ENCODE data around the gene HEY2. TPM values are rescaled to one million over a fixed set of nuclear protein-coding genes. Genes with fewer than 3 reads are reported as not detected.

HEY2 gene
- total and polyA plus RNA-seq, 10 of the 15 experiments (the other 5 are each of a cell fraction or from before 2014, with no cell fraction given) = 0.01 to 0.32 (median 0.08) TPM; not detected in 4

GRCh38 chr6:125793863-125794262 is 44.4 kb downstream of the HEY2 start (continued):
- TF ChIP-seq, protein P1, sequence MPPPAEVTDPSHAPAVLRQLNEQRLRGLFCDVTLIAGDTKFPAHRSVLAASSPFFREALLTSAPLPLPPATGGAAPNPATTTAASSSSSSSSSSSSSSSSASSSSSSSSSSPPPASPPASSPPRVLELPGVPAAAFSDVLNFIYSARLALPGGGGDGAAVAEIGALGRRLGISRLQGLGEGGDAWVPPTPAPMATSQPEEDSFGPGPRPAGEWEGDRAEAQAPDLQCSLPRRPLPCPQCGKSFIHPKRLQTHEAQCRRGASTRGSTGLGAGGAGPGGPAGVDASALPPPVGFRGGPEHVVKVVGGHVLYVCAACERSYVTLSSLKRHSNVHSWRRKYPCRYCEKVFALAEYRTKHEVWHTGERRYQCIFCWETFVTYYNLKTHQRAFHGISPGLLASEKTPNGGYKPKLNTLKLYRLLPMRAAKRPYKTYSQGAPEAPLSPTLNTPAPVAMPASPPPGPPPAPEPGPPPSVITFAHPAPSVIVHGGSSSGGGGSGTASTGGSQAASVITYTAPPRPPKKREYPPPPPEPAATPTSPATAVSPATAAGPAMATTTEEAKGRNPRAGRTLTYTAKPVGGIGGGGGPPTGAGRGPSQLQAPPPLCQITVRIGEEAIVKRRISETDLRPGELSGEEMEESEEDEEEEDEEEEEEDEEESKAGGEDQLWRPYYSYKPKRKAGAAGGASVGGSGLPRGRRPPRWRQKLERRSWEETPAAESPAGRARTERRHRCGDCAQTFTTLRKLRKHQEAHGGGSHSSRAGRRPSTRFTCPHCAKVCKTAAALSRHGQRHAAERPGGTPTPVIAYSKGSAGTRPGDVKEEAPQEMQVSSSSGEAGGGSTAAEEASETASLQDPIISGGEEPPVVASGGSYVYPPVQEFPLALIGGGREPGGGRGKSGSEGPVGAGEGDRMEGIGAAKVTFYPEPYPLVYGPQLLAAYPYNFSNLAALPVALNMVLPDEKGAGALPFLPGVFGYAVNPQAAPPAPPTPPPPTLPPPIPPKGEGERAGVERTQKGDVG (CRISPR knock-in tag; IDR thresholded peaks at IDR 0.05) = no peak
- TF ChIP-seq SIN3A (IDR thresholded peaks at IDR 0.05; ENCODE audit: low read depth, low read length) (no peak), STAT1 (conservative IDR thresholded peaks at IDR 0.05) (no peak), ZSCAN29 (IDR thresholded peaks at IDR 0.05) (no peak), TARDBP (IDR thresholded peaks at IDR 0.05; ENCODE audit: borderline replicate concordance) (no peak), WRNIP1 (IDR thresholded peaks at IDR 0.05; ENCODE audit: borderline replicate concordance, low read depth, low read length) (no peak), FOXM1 (IDR thresholded peaks at IDR 0.05; ENCODE audit: low read depth, low read length) (no peak), SREBF1 (IDR thresholded peaks at IDR 0.05; ENCODE audit: low read length) (no peak), MTA2 (IDR thresholded peaks at IDR 0.05; ENCODE audit: low read depth) (no peak), SMAD1 (IDR thresholded peaks at IDR 0.05; ENCODE audit: low read depth, partially characterized antibody) (no peak), TCF7 (IDR thresholded peaks at IDR 0.05; ENCODE audit: borderline replicate concordance) (0 out of 2 replicates have a peak, but pooled peaks have one; percentile 30), SUZ12 (IDR thresholded peaks at IDR 0.05; ENCODE audit: unreplicated experiment) (no peak), RBBP5 (conservative IDR thresholded peaks at IDR 0.05) (no peak), ATF7 (IDR thresholded peaks at IDR 0.05; ENCODE audit: low read depth) (peak; percentile 92), ZNF622 (IDR thresholded peaks at IDR 0.05) (no peak), NFYA (IDR thresholded peaks at IDR 0.05; ENCODE audit: borderline replicate concordance, low read depth, low read length) (no peak), CBFB (IDR thresholded peaks at IDR 0.05; ENCODE audit: low read depth) (0 out of 2 replicates have a peak, but pooled peaks have one; percentile 24), CUX1 (IDR thresholded peaks at IDR 0.05; ENCODE audit: insufficient replicate concordance, low read depth, low read length) (no peak), DPF2 (IDR thresholded peaks at IDR 0.05) (0 out of 2 replicates have a peak, but pooled peaks have one; percentile 31), JUNB (IDR thresholded peaks at IDR 0.05) (peak; percentile 42; the same call in 1 of the 2 replicates), TCF3 (IDR thresholded peaks at IDR 0.05; ENCODE audit: borderline replicate concordance, insufficient read depth, low read depth, low read length) (no peak), BACH1 (IDR thresholded peaks at IDR 0.05; ENCODE audit: borderline replicate concordance) (no peak)
